Measurements from ENCODE around the gene CGB3.

GRCh38 chr19:48975947-48976847, 47.9 kb downstream of the CGB3 start:
- TF ChIP-seq, protein P1, sequence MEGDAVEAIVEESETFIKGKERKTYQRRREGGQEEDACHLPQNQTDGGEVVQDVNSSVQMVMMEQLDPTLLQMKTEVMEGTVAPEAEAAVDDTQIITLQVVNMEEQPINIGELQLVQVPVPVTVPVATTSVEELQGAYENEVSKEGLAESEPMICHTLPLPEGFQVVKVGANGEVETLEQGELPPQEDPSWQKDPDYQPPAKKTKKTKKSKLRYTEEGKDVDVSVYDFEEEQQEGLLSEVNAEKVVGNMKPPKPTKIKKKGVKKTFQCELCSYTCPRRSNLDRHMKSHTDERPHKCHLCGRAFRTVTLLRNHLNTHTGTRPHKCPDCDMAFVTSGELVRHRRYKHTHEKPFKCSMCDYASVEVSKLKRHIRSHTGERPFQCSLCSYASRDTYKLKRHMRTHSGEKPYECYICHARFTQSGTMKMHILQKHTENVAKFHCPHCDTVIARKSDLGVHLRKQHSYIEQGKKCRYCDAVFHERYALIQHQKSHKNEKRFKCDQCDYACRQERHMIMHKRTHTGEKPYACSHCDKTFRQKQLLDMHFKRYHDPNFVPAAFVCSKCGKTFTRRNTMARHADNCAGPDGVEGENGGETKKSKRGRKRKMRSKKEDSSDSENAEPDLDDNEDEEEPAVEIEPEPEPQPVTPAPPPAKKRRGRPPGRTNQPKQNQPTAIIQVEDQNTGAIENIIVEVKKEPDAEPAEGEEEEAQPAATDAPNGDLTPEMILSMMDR (IDR thresholded peaks at IDR 0.05): peak in 3 of 4 experiments; percentile 22 to 25 (median 23)
- TF ChIP-seq POLR2A (IDR thresholded peaks at IDR 0.05): no peak
